DND-41 (cell line): Measurements from ENCODE around the gene ECSCR.

Experiments
- ATAC-seq: fragments of 200-7000 bp; cut with Tn5 transposase; 3 replicates; pipeline ENCODE4 v1.9.1; 2021; ENCODE audit warnings: low read depth; ENCODE audit not compliant: insufficient read depth
- DNase-seq: peaks from one replicate; pipeline ENCODE4 v3.0.0-alpha.2; 2020
- H2AFZ ChIP-seq: 2 replicates; pipeline ENCODE4 v1.6.0; 2012; ENCODE audit warnings: low read depth, low read length
- H3K27ac ChIP-seq: 2 replicates; pipeline ENCODE4 v1.5.1; 2012; ENCODE audit warnings: low read length, inconsistent platforms
- H3K27me3 ChIP-seq: fragments of 200-600 bp; sonication (generic); 2 replicates; pipeline ENCODE4 v1.6.0; 2012; ENCODE audit warnings: low read length, mild to moderate bottlenecking, inconsistent platforms; ENCODE audit not compliant: insufficient read depth, poor library complexity
- H3K36me3 ChIP-seq: 2 replicates; pipeline ENCODE4 v1.5.1; 2012; ENCODE audit warnings: low read length, inconsistent platforms; ENCODE audit not compliant: insufficient read depth
- H3K4me1 ChIP-seq: 2 replicates; pipeline ENCODE4 v1.5.1; 2012; ENCODE audit warnings: mild to moderate bottlenecking, low read length; ENCODE audit not compliant: insufficient read depth
- H3K4me2 ChIP-seq: 2 replicates; pipeline ENCODE4 v1.6.0; 2012; ENCODE audit warnings: mild to moderate bottlenecking, moderate library complexity, low read length, inconsistent platforms; ENCODE audit not compliant: insufficient read depth
- H3K4me3 ChIP-seq, 2 experiments: fragments of 200-600 bp in 1 of 2; shearing (Covaris generic) in 1 of 2; 2 replicates each; pipeline ENCODE4 v1.5.1; 2012 to 2016; ENCODE audit warnings: inconsistent platforms in 2 of 2, low read length in 2 of 2, mild to moderate bottlenecking in 2 of 2, low read depth in 1 of 2, moderate library complexity in 1 of 2
- H3K79me2 ChIP-seq: 2 replicates; pipeline ENCODE4 v1.6.0; 2012; ENCODE audit warnings: low read length, inconsistent platforms; ENCODE audit not compliant: insufficient read depth
- H3K9ac ChIP-seq: 2 replicates; pipeline ENCODE4 v1.6.0; 2012; ENCODE audit warnings: low read depth, mild to moderate bottlenecking, inconsistent platforms, low read length, moderate library complexity
- H3K9me3 ChIP-seq: 2 replicates; pipeline ENCODE4 v1.5.1; 2012; ENCODE audit warnings: low read length, moderate library complexity, mild to moderate bottlenecking, inconsistent platforms; ENCODE audit not compliant: insufficient read depth, severe bottlenecking
- H4K20me1 ChIP-seq: 2 replicates; pipeline ENCODE4 v1.6.0; 2012; ENCODE audit warnings: low read length; ENCODE audit not compliant: insufficient read depth
- EZH2 ChIP-seq: IDR thresholded peaks from 3 replicates; pipeline ENCODE4 v1.6.1; 2012; ENCODE audit warnings: borderline replicate concordance, low read depth, mild to moderate bottlenecking, moderate library complexity, low read length, inconsistent platforms; ENCODE audit not compliant: severe bottlenecking
- TF ChIP-seq, protein P1 (sequence below): IDR thresholded peaks from 2 replicates; pipeline ENCODE4 v1.5.1; 2012; ENCODE audit warnings: borderline replicate concordance, low read length, moderate library complexity, mild to moderate bottlenecking; ENCODE audit not compliant: poor library complexity, severe bottlenecking; ENCODE audit errors: extremely low read depth

ECSCR gene

DNA sequence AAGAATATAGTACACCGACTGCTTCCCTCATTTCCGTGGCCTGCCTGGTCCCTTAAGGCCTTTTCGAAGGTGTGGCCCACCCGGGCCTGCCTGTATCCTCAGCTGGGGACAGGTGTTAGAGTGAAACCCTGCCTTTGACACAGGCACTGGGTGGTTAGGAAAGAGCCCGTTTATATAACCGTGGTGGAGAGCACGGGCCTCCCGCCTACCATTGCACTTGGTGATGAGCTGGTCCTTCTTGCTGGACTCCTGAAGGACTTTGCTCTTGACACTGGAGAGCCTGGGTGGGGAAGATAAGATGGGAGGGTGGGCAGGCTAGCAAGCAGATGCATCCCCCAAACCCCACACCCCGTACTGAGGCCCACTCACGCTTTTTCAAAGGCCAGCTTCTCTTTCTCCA lies 61.0 kb downstream of the ECSCR start:
- Histone ChIP-seq H3K36me3 (peaks cover 6% of the 10 kb centered on the region; the same call in 1 of the 2 replicates), H3K4me3 (no peak overlapping the region), H2AFZ (no peak overlapping the region), H3K79me2 (0 out of 2 replicates have a peak, but pooled peaks cover 4% of the 10 kb centered on the region), H3K27me3 (no peaks in the 10 kb centered on the region), H3K4me2 (no peak overlapping the region), H3K9ac (no peak overlapping the region), H3K27ac (no peak overlapping the region), H4K20me1 (peaks cover 6% of the 10 kb centered on the region; the same call in 1 of the 2 replicates), H3K9me3 (no peaks in the 10 kb centered on the region), H3K4me1 (peaks cover 29% of the 10 kb centered on the region)
- no peak for DNase-seq
- no peak for TF ChIP-seq EZH2
- TF ChIP-seq, protein P1, sequence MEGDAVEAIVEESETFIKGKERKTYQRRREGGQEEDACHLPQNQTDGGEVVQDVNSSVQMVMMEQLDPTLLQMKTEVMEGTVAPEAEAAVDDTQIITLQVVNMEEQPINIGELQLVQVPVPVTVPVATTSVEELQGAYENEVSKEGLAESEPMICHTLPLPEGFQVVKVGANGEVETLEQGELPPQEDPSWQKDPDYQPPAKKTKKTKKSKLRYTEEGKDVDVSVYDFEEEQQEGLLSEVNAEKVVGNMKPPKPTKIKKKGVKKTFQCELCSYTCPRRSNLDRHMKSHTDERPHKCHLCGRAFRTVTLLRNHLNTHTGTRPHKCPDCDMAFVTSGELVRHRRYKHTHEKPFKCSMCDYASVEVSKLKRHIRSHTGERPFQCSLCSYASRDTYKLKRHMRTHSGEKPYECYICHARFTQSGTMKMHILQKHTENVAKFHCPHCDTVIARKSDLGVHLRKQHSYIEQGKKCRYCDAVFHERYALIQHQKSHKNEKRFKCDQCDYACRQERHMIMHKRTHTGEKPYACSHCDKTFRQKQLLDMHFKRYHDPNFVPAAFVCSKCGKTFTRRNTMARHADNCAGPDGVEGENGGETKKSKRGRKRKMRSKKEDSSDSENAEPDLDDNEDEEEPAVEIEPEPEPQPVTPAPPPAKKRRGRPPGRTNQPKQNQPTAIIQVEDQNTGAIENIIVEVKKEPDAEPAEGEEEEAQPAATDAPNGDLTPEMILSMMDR: no peak
- no peak for ATAC-seq

GRCh38 chr5:139399501-139400121 lies 62.9 kb downstream of the ECSCR start:
- H3K79me2 ChIP-seq: peaks cover 21% of the 10 kb centered on the region
- H3K9ac ChIP-seq: no peak overlapping the region
- H4K20me1 ChIP-seq: peaks cover 24% of the 10 kb centered on the region; the same call in 1 of the 2 replicates
- peak overlapping the region; percentile 34; the same call in 1 of the 2 replicates for H3K27ac ChIP-seq
- DNase-seq (no peak), ATAC-seq (no peak)
- no peaks in the 10 kb centered on the region for H3K9me3 ChIP-seq
- peaks cover 25% of the 10 kb centered on the region for H3K36me3 ChIP-seq
- H3K4me1 ChIP-seq: peaks cover 26% of the 10 kb centered on the region
- H2AFZ ChIP-seq: no peak overlapping the region
- no peak overlapping the region for H3K4me2 ChIP-seq
- TF ChIP-seq, protein P1: no peak
- TF ChIP-seq EZH2: no peak
- no peaks in the 10 kb centered on the region for H3K27me3 ChIP-seq
- no peak overlapping the region for H3K4me3 ChIP-seq
